NCI-H2196 treated with DMSO at 0.1 percent for 48 hours (cell line): ENCODE results near the gene RPP25L.
"Not testable (repeated sequence)": the region's sequence is repeated elsewhere in the genome, so short reads cannot be mapped to it uniquely, and the experiment has no call there.

ENCODE experiments used
- DNase-seq: peaks from one replicate; lab custom pipeline; 2025; ENCODE audit not compliant: unreplicated experiment; lab: John Stamatoyannopoulos, UW

RPP25L gene

GRCh38 chr9:34611811-34612787 is at the start of gene RPP25L:
Gene RPP25L, minus strand, starts transcription at chr9:34612097. Its CDS starts 801 bp downstream, at chr9:34611296.
- peak; percentile 58 for DNase-seq

- peak; percentile 81 for DNase-seq
These were observed 47.8 kb upstream of the RPP25L start for GRCh38 chr9:34659592-34660253.

- DNase-seq = no peak
These were observed 46.6 kb upstream of the RPP25L start for GRCh38 chr9:34658461-34658860.

GRCh38 chr9:34656992-34657391 is 45.1 kb upstream of the RPP25L start:
- no peak for DNase-seq

- no peak for DNase-seq
These were observed 43.5 kb upstream of the RPP25L start for GRCh38 chr9:34655394-34655793.

GRCh38 chr9:34654323-34655051 is 42.6 kb upstream of the RPP25L start:
- DNase-seq = peak; percentile 35

- no peak for DNase-seq
These were observed 41.5 kb upstream of the RPP25L start for GRCh38 chr9:34653151-34654072.

GRCh38 chr9:34652602-34653000 is 40.7 kb upstream of the RPP25L start:
- no peak for DNase-seq

GRCh38 chr9:34651876-34652601 is 40.1 kb upstream of the RPP25L start, which contains the start of gene IL11RA:
Gene IL11RA, plus strand, starts transcription at chr9:34652185. Its CDS starts 3,033 bp downstream, at chr9:34655218.
- DNase-seq = no peak

GRCh38 chr9:34651321-34651720 is 39.4 kb upstream of the RPP25L start:
- DNase-seq = no peak

- DNase-seq = no peak
These were observed 38.9 kb upstream of the RPP25L start for GRCh38 chr9:34650816-34651215.

- DNase-seq = no peak
These were observed 36.8 kb upstream of the RPP25L start for GRCh38 chr9:34648673-34649072.

GRCh38 chr9:34647651-34648050 is 35.8 kb upstream of the RPP25L start:
- no peak for DNase-seq

- no peak for DNase-seq
These were observed 35.1 kb upstream of the RPP25L start for GRCh38 chr9:34647084-34647403.

GRCh38 chr9:34646211-34647083 is 34.5 kb upstream of the RPP25L start, which contains the start of gene GALT:
Gene GALT, plus strand, starts transcription at chr9:34646675. Its CDS starts 30 bp downstream, at chr9:34646705.
- peak; percentile 77 for DNase-seq

- DNase-seq = no peak
These were observed 32.9 kb upstream of the RPP25L start for GRCh38 chr9:34644766-34645314.

GRCh38 chr9:34642679-34643078 is 30.8 kb upstream of the RPP25L start:
- no peak for DNase-seq

GRCh38 chr9:34639322-34639721 is 27.4 kb upstream of the RPP25L start:
- DNase-seq = not testable (repeated sequence)

- no peak for DNase-seq
These were observed 26.2 kb upstream of the RPP25L start for GRCh38 chr9:34638138-34638445.
